AG09319 (cell line): ENCODE data around the gene MKRN2OS.
"Not testable (repeated sequence)": the region's sequence is repeated elsewhere in the genome, so short reads cannot be mapped to it uniquely, and the experiment has no call there.

ENCODE experiments used
- DNase-seq: peaks from one replicate; pipeline ENCODE4 v3.0.0-alpha.2; 2010; ENCODE audit warnings: low read depth; ENCODE audit errors: extremely low read depth
- TF ChIP-seq, protein P1 (sequence below): IDR thresholded peaks from 2 replicates; pipeline ENCODE4 v1.5.1; 2011; ENCODE audit warnings: low read depth, mild to moderate bottlenecking, inconsistent platforms, low read length, moderate library complexity

The MKRN2OS gene

DNA sequence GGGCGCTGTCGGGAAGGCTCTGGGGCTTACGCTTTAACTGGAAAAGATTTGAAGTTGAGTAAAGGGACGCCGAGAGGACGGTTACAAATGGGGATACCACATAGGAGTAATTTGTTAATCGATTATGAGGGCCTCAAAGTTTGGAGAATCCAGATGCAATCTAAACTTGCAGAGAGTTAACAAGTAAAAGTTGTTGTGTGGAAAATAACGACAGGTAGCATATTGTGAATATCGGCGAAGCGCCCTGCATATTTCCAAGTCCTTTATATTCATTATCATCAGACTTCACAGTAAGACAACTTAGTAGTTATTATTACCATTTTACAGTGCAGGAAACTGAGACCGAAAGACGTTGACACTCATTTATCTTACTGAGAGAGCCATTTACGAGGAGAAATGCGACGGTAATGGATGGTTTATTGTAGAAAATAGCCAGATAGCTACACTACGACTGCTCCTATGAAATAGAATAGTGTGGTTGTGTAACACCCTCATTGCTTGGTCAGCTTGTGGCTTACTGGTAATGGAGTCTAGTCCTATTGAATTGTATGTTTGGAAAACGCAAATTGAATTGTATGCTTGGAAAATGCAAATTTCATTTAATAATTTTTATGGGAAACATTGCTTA is 12.3 kb upstream of the MKRN2OS start:
- TF ChIP-seq, protein P1, sequence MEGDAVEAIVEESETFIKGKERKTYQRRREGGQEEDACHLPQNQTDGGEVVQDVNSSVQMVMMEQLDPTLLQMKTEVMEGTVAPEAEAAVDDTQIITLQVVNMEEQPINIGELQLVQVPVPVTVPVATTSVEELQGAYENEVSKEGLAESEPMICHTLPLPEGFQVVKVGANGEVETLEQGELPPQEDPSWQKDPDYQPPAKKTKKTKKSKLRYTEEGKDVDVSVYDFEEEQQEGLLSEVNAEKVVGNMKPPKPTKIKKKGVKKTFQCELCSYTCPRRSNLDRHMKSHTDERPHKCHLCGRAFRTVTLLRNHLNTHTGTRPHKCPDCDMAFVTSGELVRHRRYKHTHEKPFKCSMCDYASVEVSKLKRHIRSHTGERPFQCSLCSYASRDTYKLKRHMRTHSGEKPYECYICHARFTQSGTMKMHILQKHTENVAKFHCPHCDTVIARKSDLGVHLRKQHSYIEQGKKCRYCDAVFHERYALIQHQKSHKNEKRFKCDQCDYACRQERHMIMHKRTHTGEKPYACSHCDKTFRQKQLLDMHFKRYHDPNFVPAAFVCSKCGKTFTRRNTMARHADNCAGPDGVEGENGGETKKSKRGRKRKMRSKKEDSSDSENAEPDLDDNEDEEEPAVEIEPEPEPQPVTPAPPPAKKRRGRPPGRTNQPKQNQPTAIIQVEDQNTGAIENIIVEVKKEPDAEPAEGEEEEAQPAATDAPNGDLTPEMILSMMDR: no peak
- DNase-seq: no peak

GRCh38 chr3:12556690-12557472 is 11.6 kb upstream of the MKRN2OS start, which contains the start of gene MKRN2:
TSS of gene MKRN2 (plus strand) at chr3:12557087. CDS start at chr3:12557151, 64 bp downstream.
- peak; percentile 59 for DNase-seq

DNA sequence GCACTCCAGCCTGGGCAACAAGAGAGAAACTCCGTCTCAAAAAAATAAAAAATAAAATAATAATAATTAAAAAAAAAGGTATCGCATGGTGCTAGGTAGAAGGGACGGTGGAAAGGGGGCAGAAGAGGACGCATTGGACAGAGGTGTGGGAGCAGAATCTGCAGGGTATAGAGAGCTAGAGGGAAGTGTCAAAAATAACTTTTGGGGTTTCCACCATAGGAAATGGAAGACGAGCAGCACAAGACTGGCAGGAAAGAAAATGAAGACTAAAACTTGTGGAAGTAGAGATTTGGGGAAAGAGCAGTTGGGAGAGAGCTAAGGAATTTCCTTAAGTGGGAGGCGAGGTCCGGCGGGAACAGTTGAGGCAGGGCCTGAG is 11.0 kb upstream of the MKRN2OS start:
- TF ChIP-seq, protein P1: no peak; the same call in 1 of the 2 replicates
- no peak for DNase-seq

More at GRCh38 chr3:12556690-12557472, 11.6 kb upstream of the MKRN2OS start, which contains the start of gene MKRN2:
- TF ChIP-seq, protein P1: no peak; the same call in 1 of the 2 replicates

GRCh38 chr3:12553921-12554391 is 8.7 kb upstream of the MKRN2OS start:
- no peak for DNase-seq
- TF ChIP-seq, protein P1: no peak

GRCh38 chr3:12549971-12550760 is 4.9 kb upstream of the MKRN2OS start:
- TF ChIP-seq, protein P1: no peak
- DNase-seq: no peak

GRCh38 chr3:12544652-12545472 is 437 bp downstream of the MKRN2OS start:
- DNase-seq: no peak
- TF ChIP-seq, protein P1: no peak

DNA sequence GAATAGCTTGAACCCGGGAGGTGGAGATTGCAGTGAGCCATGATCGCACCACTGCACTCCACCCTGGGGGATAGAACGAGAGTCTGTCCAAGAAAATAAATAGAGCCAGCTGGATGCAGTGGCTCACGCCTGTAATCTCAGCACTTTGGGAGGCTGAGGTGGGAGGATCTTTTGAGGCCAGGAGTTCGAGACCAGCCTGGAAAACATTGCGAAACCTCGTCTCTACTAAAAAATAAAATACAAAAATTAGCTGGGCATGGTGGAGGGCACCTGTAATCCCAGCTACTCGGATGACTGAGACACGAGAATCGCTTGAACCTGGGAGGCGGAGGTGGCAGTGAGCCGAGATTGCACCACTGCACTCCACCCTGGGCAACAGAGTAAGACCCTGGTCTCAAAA is 1.8 kb downstream of the MKRN2OS start:
- DNase-seq: not testable (repeated sequence)
